ENCODE data around the gene PSMC4.
"Not testable (repeated sequence)": the region's sequence is repeated elsewhere in the genome, so short reads cannot be mapped to it uniquely, and the experiment has no call there.

Gene PSMC4

DNA sequence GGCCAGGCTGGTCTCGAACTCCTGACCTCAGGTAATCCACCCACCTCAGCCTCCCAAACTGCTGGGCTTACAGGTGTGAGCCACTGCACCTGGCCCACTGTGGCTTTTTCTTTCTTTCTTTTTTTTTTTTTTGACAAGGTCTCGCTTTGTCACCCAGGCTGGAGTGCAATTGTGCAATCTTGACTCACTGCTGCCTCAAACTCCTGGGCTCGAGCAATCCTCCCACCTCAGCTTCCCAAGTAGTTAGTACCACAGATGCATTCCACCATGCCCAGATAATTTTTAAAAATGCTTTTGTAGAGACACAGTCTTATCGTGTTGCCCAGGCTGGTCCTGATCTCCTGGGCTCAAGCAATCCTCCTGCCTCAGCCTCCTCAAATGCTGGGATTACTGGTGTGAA, 24.4 kb upstream of the PSMC4 start:
- DNase-seq: no peak

DNA sequence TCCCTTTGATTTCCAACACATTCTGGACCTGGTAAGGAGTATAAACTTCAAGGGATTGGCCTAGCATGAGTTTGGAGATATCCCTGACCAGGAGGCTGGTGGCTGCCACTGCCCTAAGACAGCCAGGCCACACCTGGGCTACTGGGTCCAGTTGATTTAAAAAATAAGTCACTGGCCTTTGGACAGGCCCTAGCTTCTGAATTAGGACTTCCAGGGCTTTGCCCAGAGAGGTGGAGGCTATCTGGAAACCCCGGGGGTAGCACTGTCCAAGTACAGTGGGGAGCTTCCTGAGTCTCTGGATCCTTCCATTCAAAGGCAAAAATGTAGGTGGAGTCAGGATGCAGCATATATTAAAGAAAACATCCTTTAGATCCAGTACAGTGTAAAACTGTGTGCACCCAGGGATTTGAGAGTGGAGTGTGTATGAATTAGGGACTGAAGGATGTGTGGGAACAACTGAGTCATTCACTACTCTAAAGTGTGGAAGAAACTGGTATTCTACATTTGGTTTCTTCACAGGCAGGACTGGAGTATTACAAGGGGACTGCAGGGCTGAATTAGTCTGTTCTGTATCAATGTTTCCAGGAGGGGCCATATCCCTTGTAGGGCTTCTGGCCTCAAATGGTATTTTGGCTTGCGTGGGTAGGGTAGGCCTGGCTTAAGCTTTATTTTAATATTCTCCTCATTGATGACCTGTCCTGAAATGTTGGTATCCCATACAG, 21.8 kb upstream of the PSMC4 start:
- no peak for DNase-seq

DNA sequence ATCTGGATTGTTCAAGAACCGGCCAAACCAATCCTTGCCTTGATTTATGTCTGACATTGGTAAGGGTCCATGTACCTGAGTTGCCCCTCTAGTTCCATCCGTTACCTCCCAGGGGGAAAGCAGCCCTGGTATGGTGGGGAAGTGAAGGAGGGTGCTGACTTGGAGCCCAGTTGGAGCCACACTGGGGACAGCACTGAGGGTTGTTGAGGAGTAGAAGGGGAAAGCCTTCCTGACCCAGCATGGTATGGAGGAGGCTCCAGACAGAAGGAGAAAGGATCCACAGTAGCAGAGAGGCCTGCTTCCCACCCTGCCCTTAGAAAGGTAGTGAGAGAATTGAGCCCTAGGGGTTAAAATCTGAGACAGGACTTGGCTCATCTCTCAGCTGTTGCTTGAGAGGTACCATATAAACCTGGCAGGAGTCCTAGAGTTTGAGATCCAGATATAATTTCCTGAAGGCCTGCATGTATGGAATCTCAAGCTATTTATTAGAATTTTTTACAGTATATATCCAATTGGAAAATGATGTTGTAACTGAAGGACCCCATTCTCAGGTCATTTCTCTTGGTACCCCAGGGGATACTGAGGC, 19.8 kb upstream of the PSMC4 start:
- DNase-seq: no peak

DNA sequence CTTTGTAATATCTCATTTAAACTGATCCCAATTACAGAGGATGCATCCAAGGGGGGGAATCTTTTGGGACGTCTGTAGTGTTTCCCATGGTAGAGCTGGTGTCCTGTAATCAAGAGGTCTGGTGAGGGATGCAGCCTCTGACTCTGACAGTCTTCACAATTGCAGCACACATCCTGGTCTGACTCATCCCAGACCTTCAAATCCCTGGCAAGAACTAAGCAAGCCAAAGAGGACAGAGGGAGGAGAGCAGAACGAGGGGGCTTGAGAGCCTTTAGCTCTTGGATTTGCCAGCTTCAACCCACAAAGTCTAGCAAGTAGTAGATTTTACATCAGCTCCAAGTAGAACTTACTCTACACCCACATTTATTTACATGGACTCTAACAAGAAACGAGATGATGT, 19.3 kb upstream of the PSMC4 start:
- DNase-seq: peak; percentile 7

DNA sequence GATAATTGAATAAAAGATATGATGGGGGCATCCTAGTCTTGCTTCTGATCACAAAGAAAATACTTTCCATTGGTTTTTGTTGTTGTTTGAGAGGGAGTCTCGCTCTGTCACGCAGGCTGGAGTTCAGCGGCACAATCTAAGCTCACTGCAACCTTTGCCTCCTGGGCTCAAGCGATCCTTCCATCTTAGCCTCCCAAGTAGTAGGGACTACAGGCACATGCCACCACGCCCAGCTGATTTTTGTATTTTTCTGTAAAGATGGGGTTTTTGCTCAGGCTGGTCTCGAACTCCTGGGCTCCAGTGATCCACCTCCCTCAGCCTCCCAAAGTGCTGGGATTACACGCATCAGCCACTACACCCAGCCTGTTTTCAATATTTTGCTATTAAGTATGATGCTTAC, 17.1 kb upstream of the PSMC4 start:
- DNase-seq: no peak

DNA sequence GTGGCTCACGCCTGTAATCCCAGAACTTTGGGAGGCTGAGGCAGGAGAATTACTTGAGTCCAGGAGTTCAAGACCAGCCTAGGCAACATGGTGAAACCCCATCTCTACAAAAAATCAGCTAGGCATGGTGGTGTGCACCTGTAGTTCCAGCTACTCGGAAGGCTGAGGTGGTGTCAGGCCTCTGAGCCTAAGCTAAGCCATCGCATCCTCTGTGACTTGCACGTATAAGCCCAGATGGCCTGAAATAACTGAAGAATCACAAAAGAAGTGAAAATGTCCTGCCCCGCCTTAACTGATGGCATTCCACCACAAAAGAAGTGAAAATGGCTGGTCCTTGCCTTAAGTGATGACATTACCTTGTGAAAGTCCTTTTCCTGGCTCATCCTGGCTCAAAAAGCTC, 13.1 kb upstream of the PSMC4 start:
- not testable (repeated sequence) for DNase-seq

DNA sequence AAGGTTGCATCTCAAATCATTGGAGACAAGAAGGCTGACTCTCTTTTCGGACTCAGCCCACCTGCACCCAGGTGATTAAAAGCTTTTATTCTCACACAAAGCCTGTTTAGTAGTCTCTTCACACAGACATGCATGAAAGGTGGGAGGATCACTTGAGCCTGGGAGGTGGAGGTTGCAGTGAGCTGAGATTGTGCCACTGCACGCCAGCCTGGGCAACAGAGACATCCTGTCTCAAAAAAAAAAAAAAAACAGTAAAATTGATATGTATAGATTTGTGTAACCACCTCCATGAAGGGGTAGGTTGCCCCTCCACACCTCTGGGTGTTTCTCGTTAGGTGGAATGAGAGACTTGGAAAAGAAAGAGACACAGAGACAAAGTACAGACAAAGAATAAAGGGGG, 12.0 kb upstream of the PSMC4 start:
- DNase-seq: not testable (repeated sequence)

DNA sequence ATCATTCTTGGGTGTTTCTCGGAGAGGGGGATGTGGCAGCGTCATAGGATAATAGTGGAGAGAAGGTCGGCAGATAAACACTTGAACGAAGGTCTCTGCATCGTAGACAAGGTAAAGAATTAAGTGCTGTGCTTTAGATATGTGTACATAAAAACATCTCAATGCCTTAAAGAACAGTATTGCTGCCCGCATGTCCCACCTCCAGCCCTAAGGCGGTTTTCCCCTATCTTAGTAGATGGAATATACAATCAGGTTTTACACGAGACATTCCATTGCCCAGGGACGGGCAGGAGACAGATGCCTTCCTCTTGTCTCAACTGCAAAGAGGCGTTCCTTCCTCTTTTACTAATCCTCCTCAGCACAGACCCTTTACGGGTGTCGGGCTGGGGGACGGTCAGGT, 11.6 kb upstream of the PSMC4 start:
- not testable (repeated sequence) for DNase-seq

DNA sequence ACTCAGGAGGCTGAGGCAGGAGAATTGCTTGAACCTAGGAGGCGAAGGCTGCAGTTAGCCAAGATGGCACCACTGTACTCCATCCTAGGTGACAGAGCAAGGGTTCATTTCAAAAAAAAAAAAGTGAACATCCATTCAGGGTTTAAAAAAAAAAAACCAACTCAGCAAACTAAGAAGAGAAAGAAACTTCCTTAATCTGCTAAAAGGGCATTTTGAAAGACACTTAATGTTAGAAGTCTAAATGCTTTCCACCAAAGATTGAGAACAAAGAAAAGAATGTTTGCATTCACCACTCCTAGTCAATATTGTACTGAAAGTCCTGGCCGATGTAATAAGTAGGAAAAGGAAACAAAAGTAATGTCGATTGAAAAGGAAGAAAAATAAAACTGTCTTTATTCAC, 7.1 kb upstream of the PSMC4 start:
- DNase-seq: no peak

DNA sequence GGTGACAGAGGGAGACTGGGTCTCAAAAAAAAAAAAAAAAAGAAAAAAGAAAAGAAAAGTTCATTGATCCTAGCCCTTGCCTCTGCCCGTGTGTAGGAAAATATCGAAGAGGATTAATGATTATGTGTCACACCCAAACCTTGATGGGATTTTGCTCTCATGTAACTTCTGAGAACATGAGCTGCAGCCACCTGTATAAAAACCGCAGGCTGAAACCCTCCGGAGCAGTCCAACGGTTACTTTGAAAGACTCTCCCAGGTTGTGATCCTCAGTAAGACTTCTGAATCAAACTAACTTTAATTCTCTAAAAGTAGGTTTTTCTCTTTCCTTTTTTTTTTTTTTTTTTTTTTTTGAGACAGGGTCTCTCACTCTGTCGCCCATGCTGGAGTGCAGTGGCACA, 4.3 kb upstream of the PSMC4 start:
- DNase-seq: no peak

DNA sequence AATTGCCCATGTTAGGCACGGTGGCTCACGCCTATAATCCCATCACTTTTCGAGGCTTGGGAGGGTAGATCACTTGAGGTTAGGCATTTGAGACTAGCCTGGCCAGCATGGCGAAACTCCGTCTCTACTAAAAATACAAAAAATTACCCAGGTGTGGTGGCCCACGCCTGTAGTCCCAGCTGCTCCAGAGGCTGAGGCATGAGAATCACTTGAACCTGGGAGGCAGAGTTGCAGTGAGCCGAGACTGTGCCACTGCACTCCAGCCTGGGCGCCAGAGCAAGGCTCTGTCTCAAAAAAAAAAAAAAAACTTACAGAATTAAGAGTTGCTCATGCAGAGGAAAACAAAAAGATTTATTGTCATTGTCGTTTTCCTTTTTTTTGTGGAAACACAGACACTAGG, 3.4 kb upstream of the PSMC4 start:
- DNase-seq: no peak

DNA sequence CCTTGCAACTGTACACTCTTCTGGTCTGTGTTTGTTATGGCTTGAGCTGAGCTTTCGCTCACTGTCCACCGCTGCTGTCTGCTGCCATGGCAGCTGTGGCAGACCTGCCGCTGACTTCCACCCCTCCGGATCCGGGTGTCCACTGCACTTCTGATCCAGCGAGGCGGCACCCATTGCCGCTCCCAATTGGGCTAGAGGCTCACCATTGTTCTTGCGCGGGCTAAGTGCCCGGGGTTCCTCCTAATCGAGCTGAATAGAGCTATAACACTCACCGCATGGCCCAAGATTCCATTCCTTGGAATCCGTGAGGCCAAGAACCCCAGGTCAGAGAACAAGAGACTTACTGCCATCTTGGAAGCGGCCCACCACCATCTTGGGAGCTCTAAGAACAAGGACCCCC, 2.2 kb upstream of the PSMC4 start:
- no peak for DNase-seq

DNA sequence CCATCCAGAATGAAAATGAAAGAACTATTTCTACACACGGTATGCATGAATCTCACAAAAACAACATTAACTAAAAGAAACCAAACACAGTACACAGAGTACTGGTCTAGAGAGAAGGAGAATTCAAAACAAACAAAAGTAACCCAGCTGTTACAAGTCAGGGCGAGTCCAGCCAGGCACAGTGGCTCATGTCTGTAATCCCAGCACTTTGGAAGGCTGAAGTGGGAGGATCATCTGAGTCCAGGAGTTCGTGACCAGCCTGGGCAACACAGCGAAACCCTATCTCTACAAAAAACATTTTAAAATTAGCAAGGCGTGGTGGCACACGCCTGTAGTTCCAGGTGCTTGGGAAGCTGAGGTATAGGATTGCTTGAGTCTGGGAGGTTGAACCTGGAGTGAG, 1.7 kb upstream of the PSMC4 start:
- DNase-seq: no peak

DNA sequence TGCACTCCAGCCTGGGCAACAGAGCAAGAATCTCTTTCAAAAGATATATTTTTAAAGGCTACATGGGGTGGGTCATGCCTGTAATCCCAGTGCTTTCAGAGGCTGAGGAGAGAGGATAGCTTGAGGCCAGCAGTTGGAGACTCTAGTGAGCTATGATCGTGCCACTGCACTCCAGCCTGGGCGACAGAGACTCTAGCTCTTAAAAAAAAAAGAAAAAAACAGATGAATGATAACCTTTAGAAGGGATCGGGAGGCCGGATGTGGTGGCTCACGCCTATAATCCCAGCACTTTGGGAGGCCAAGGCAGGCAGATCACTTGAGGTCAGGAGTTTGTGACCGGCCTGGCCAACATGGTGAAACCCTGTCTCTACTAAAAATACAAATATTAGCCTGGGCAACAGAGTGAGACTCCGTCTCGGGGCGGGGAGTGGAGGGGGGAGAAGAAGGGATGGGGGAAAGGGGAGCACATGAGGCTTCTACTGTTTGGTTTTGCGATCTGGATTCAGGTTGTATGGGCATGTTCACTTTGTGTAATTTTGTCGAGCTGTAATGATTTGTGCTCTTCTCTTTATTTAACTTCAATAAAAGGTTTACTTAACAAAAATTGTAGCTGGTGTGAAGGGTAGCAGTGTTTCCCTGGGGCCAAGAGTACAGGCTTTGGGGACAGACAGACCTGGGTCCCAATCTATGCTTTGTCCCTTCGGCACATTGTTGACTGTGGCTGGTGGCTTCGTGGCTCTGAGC, 1.1 kb upstream of the PSMC4 start:
- DNase-seq: no peak

DNA sequence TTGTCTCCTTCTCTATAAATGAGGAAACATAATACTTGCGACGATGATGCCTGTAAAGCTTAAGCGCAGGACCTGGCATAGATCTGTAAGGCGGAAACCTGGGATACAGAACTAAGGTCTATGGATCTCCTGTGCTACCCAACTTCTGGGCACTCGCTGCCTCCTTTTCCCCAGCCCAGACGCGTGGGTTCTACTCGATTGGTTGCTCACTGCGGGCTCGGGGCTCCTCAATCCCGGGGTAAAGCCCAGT, 615 bp upstream of the PSMC4 start:
- DNase-seq: no peak

DNA sequence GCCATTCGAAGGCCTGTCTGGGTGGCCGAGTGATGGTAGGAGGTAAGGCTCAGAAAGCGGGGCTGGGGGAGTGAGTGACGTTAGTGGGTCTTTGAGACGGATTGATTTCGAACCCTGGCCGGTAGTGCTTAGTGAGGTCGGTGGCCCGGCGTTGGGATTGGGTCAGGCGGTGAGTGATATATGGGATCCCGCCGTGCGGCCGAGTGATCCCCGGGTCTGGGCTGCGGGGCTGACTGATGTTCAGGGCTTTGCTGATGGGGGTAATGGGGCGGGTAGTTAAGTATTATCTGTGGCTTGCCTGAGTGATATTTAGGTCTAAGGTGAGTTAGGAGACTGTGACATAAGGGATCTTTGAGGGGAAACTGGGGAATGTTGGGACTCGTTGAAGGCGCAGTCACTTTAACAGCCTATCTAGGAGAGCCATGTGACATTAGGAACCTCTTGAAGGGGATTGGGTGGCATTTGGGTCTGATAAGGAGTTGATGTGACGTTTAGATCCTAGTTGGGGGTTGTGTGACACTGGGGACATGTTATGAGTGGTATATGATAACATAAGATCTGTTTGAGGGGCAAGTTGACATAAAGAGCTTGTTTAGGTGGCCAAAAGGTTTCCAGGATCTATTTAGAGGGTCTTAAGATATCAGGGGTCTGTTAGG, 543 bp downstream of the PSMC4 start:
- no peak for DNase-seq

DNA sequence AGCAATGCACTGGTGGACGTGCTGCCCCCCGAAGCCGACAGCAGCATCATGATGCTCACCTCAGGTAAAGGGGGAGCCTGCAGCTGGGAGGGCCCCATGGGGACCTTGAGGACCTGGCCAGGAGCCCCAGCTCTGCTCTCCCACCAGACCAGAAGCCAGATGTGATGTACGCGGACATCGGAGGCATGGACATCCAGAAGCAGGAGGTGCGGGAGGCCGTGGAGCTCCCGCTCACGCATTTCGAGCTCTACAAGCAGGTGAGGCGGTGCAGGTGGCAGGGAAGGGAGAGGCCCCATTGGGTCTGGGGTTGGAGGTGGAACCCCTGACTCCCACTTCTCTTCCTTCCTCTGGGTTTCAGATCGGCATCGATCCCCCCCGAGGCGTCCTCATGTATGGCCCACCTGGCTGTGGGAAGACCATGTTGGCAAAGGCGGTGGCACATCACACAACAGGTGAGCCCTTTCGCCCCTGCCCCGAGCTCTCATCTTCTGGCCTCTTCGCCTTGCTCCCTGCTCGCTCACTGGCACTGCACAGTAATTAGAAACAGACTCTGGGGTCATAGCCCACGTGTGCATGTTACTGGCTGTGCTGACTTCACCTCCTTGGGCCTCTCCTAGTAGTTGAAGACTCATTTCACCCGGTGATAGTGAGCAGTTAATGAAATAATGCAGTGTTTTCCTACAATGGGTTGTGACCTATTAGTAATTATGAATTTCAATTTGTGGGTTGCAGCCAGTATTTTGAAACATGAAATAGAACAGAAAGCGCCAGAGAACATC, 3.6 kb downstream of the PSMC4 start:
- no peak for DNase-seq

DNA sequence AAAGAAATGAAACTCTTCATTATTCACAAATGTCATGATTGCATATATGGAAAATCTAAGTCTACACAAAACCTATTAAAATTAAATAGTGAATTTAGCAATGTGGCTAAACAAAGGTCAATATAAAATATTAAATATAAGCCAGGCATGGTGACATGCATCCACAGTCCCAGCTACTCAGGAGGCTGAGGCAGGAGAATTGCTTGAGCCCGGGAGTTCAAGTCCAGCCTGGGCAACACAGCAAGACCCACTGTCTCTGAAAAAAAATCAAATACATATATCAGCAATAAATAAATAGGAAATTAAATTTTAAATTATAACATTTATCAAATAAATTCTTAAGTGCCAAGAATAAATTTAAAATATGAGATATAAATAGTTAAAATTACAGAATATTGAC, 11.9 kb downstream of the PSMC4 start:
- DNase-seq: no peak

DNA sequence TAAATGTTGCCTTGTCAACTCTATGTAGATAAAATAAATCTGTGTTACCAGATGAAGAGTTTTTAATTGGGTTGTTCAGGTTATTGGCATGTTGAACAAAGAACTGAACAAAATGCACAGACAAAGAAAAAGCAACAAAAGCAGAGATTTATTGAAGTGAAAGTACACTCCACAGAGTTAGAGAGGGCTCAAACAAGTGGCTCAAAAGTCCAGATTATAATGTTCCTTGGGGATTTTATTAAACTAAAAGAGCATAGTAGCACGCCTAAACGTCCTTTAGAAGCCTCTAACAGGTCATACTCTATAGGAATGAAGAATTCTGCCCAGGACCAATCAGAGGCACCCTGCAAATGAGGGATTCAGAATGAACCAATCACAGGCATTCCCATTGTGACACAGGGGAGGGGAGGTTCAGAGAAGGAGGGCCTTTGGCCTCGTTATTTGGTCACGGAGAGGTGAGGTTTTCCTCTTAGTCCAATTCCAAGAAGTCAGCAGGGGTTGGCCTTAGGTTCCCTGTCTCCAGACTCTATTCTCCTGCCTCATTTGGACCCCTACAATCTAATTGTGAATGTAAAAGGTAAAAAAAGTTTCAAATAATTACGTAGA, 12.8 kb downstream of the PSMC4 start:
- no peak for DNase-seq

DNA sequence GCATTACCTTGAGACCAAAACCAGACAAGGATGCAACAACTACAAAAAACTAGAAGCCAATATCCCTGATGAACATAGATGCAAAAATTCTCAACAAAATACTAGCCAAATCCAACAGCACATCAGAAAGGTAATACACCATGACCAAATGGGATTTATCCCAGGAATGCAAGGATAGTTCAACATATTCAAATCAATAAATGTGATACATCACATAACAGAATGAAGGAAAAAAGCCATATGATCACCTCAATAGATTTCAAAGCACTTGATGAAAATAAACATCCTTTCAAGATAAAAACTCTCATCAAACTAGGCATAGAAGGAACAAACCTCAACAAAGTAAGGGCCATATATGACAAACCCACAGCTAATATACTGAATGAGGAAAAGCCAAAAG, 15.7 kb downstream of the PSMC4 start:
- no peak for DNase-seq

DNA sequence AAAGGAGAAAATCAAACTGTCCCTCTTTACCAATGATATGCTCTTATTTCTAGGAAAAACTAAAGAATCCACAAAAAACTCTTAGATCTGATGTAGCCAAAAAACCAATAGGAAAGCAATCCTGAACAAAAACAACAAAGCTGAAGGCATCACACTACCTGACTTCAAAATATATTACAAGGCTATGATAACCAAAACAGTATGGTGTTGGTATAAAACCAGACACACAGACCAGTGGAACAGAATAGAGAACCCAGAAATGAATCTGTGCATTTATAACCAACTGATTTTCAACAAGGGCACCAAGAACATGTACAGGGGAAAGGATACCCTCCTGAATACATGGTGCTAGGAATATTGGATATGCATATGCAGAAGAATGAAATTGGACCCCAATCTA, 16.2 kb downstream of the PSMC4 start:
- DNase-seq: no peak

DNA sequence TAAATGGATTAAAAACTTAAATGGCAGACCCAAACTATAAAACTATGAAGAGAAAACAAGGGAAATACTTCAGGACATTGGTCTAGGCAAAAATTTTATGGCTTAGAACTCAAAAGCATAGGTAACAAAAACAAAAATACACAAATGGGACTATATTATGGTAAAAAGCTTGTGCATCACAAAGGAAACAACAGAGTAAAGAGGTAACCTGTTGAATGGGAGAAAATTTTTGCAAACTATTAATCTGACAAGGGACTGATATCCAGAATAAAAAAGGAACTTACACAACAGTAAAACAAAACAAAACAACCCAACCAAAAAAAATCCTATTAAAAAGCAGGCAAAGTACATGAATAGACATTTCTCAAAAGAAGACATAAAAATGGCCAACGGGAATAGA, 16.6 kb downstream of the PSMC4 start:
- no peak for DNase-seq

DNA sequence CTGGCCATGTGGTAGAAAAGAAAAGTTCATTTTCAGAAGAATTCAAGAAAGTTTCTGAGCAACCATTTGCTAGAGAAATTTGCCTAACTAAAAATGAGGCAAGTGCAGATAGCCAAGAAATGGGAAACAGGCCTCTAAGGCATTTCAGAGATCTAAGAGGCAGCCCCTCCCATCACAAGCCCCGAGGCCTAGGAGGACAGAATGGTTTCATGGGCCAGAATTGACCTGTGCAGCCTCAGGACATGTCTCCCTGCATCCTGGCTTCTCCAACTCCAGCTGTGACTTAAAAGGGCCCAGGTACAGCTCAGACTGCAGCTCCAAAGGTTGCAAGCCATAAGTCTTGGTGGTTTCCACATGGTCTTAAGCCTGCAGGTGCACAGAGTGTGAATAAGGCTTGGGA, 22.6 kb downstream of the PSMC4 start:
- DNase-seq: no peak

All from fibroblast of skin of scalp (primary cell).